ENCODE data around the gene TMEM95.

The TMEM95 gene

DNA sequence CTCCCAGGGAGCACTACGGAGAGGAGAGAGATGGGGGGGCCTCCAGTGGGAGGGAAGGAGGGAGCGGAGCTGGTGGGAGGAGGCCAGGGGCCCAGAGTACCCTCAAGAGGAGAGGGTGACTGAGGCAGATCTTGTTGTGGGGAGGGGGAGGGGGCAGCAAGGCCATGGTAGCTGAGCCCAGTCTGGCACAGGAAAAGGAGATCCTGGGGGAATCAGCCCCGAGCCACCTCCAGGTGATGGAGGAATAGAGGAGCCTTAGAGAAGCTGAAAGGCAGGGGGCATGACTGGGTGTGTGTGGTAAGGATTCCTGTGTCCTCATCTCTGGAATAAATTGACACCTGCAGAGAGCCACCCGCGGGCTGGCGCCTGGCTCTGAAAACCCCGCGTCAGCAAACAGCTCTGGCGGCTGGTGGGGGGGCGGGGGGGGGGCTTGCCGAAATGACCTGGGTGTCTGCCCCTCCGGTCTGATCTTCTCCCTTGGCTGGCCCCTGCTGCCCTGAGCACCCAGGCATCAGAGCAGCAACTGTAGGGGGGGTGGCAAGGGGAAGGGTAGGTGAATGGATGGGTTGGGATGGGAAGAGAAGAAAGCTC lies 51.4 kb downstream of the TMEM95 start:
- no peak for DNase-seq
